ENCODE results near the gene CENPB.

CENPB gene

DNA sequence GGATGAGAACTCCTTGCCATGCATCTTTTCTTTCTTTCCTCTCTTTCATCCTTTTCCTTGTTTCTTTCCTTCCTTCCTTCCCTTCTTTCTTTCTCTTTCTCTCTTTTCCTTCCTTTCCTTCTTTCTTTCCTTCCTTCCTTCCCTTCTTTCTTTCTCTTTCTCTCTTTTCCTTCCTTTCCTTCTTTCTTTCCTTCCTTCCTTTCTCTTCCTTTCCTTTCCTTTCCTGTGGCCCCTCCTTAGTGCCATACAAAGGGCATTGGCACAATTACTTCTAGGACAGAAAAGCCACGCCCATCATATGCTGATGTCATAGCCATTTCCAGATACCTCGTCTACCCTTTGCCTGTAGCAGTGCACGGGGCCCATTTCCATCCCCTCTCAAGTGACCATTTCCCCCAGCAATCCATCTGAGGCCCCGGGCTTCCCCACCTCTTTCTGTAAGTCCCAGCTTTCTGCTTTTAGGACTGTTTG lies 2.2 kb upstream of the CENPB start:
- no peak for DNase-seq

DNA sequence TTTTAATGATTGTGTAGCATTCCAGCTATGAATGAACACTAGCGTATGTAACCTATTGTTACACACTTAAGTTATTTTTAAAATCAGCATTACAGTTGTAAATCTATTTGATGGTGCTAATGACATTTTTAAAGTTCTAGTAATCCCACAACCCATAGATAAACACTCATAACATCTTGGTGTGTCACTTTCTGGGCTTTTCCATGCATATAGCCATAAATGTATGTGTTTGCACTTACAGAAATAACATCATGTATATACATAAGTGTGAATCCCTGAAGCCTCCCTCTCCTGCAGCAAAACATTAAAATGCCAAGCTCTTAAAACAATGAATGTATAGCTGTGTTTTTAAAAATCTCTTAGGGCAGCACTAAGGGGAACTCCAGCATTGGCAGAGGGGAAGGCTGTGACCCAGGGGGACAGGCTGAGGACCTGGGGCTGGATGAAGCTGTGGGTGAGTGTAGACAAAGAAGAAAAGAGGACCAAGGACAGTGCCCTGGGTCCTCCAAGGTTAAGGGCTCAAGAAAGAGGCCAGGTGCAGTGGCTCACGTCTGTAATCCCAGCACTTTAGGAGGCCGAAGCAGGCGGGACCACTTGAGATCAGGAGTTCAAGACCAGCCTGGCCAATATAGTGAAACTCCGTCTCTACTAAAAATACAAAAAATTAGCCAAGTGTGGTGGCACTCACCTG lies 929 bp upstream of the CENPB start:
- no peak for DNase-seq

DNA sequence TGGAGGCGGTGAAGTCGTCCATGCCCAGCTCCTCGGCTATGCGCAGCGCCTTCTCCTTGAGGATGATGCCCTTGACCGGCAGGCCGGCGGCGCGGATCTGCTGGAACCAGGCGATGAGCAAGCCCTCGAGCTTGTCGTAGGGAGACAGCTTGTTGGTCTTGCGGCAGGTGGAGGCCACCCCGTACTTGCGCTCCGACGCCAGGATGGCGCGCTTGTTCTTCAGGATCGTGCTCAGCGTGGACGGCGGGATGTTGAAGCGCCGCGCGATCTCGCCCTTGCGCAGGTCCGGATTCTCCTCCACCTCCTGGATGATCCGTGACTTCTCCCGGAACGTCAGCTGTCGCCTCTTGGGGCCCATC lies 435 bp downstream of the CENPB start:
- no peak for DNase-seq

DNA sequence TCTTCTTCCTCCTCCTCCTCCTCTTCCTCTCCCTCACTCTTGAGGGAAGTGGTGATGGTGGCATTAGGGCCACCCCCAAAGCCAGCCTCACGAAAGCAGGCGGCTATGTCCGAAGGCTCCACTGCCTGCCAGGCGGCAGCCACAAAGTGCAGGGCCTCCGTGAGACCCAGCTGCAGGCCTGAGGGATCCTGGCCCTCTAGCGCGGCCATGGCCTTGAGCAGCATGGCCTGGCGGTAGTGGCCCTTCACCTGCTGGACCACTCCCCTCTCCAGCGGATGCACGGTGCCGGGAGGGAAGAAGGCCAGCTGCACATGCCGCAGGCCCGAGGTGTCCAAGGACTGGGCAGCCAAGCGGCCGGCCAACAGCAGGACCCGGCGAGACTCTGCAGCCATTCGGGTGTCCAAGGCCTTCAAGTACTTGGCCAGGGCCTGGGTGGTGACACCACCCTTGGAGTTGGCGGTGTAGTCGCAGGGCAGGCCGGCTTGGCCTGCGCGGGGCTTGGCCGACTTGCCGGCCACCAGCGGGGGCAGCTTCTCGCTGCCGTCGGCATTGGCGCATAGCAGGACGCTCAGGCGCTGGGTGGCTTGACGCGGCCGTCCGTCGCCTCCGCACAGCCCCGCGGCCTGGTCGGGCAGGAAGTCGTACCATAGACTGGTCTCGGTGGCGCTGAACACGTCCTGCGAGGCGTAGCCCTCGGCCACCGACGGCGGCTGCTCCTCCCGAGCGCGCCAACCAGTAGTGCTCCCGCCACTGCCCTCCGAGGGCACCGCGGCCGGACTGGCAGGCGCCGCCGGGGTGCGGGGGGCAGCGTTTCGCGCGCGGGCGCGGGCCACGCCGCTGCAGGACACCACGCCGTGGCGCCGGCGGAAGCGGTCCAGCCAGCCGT lies 1.1 kb downstream of the CENPB start:
- no peak for DNase-seq

DNA sequence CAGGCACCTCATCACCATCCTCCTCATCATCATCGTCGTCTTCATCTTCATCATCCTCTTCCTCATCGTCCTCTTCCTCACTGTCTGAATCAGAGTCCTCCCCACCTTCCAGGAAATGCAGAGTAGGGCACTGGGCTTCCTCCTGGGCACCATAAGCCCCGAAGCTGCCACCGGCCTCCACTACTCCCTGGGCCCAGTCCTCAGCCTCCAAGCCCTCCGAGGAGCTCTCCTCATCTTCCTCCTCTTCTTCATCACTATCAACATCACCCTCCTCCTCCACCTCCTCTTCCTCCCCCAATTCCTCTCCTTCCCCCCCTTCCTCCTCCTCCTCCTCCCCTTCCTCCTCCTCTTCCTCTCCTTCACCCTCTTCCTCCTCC lies 1.7 kb downstream of the CENPB start:
- DNase-seq, result no peak

DNA sequence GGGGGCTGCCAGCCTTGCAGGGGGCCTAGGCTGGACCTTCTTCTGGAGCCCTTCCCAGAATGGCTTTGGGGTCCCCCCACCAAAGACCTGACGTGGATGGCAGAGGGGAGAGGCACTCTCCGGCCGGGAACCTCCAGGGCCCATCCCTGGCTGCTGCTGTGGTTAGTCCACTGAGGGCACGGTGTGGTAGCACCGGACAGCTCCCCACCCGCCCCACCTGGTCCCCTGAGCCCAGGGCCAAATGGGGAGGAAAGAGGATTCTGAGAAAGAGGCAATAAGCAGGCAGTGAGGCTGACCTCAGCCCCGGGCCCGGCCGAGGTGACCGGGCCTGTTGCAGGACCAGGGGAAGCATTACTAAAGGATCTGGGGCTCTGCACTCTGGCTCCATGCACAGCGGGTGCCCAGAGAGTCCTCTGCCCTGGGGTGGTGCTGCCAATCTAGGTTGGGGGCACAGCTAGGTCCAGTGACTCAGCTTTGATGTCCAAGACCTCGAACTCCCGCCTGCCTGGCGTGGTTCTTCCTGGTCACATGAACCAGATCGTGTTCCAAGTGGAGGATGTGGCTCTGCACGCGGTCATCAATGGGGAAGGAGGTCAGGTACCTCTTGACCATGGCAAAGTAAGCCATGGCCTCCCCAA lies 2.2 kb downstream of the CENPB start:
- no peak for DNase-seq

DNA sequence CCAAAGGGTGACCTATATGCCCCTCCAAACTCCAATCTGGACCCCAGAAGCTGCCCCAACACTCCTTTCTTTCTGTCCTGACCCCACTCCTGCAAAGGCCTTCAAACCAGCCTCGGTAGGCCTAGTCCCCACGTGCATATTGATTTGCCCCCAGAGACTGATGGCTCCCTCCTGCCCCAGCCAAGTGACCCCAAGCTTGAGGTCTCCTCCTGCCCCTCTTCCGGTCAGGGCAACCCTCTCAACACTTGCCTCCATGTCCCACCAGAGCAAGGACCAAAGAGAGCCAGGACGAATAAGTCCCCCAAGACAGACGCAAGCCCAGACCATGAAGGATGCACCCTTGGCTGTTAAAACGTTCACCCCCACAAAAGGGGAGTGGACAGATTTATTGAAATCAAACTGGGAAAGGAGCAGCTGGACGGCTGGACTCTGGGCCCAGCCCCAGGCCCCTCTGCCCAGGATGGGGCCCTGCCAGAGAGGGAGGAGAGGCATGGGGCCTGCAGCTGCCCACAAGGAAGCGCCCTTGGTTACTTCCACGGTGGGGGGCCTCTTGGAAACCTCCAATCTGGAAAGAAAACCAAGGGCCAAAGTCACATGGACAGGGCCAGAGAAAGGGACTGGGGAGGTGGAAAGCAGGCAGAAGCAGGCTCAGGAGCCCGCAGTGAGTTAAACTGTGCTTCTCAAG lies 2.9 kb downstream of the CENPB start:
- no peak for DNase-seq

DNA sequence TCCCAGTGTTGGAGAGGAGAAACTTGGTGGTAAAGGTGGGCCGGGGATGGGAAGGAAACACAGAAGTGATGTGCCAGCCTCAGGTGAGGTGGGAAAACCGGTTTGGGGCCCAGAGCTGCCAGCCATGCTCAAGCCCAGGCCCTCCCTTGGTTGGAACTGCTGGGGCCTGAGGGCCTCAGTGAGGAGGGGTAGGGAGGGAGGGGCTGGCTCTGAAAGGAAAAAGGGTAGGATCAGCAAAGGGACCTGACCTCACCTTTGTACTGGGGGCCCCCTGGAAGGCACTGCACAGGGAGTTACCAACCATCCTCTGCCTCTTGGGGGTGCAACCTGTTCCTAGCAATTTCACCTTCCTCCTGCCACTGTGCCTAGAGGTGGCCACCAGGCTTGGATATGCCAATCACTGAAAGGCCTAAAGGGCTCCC lies 3.5 kb downstream of the CENPB start:
- DNase-seq, result no peak

DNA sequence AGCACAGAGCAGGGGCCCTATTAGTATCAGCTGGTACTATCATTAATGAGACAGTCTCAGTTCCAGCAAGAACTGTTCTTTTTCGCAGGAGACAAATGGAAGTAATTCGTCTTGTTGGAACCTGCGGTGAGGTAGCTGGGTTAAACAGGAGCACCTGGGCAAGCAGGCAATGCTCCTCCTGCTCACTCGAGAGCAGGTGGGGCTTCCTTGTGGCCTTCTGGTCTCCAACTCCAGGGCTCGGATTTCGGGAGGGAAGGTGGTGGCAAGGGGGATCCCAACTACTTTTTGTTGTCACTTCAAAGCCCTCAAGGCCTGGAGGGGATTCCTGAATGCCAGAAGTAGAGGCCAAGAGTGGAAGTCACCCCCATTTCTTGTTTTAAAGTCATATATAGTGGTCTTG lies 3.9 kb downstream of the CENPB start:
- DNase-seq, result no peak

DNA sequence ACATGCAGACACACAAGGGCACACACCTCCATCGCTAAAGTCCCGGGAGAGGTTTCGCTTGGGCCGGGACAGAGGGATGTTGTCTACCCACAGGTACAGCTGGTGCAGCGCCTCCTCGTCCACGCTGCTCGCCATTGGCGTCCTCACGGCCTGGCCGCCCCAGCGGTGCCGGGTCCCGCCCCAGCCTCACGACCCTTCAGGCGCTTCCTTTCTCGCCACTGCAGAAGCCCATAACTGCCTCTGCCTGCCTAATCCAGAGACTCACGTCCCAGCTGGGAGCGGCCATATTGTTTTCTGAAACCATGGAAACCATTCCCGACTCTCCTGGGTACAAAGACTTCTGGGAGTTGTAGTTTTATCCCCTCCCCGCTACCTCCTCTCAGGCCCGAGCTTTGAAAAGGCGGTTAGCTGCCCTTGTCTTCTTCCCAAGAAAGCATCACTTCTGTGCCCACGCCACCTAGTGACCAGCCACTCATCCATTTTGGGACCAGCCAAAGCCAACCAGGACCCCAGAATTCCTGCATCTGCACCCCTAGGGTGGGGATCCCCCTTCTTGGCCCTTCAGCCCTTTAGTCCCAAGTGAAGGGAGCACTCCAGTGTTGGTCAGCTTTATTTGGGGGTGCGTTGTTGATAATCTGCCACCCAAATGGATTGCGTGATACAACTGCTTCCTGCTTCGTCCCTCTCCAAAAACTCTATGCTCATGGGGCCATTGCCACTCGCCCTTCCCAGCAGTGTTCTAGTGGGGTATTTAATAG lies 5.2 kb downstream of the CENPB start, which contains the start of gene SPEF1:
Gene SPEF1 (minus strand): TSS at position 296 of the 758 bp plus-strand sequence. CDS start 161 bp downstream, at position 135.
- DNase-seq, result peak; percentile 81

DNA sequence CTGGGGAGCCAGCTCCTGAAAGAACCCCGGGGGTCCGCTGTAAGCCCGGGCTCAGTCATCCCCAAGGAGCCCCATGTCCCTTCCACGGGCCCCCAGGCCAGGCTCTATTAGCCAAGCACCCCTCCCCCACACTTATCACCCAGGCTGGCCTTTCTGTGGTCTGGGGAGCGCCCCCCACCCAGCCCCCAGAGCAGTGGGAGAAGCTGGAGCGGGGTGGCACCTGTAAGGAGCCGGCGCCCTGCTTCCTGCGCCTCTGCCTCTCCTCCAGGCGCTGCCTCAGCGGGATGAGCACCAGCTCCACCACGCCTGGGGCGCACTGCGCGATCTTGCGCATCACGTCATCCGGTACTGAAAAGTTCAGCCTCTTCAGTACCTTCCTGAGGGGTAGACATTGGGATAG lies 7.6 kb downstream of the CENPB start:
- DNase-seq, result no peak

DNA sequence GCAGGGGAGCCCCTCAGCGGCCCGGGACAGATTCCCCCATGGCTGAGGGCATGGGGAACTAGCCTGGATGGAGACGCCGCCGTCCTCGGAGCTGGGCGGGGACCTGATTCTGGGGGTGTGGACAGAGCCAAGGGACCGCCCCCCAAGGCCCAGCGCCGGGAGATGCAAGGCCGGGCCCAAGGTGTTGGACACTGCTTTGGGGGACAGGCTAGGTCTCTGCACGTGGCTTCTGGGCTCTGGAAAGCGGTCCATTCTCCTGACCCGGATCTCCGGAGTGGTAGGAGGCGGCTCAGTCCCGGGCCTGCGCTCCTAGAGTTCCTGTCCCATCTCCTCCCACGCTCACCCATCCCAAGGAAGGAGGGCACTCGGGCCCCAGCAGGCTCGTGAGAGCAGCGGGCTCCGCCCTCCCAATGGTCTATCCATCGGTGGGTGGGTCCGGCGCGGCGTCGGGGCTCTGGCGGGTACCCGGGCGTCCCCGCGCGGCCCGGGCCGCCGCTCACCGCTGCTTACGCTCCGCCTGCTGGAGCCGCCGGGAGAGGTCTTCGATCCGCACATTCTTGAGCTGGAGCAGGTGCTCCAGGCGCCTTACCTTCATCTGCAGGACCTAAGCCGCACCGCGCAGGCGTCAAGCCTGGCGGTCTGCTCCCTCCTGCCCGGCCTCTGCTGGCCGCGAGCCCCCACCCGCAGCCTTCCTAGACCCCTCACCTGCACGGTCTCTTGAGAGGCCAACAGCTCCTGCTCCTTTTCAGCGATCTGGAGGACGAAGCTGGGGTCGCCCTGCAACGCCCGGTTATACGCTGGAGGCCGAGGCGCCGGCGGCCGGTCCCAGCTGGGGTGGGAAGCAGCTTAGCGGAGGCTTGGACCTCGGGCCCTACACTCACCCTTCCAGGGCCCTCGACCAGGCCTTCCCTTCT lies 8.6 kb downstream of the CENPB start:
- no peak for DNase-seq

DNA sequence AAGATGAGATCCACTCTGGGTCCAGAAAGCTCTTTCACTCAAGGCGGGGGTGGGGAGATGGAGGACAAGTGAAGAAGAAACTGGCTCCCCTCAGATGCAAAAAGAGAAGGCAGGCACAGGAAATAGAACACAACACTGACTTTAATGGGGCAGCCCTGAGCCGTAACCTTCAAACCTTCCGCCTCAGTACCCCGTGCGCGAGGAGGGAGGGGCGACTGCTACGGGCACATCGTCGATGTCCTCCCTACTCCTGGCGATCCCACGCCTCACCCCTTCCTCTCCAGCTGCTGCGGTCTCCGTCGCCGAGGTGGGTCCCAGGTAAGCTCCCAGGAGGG lies 9.2 kb downstream of the CENPB start:
- no peak for DNase-seq

DNA sequence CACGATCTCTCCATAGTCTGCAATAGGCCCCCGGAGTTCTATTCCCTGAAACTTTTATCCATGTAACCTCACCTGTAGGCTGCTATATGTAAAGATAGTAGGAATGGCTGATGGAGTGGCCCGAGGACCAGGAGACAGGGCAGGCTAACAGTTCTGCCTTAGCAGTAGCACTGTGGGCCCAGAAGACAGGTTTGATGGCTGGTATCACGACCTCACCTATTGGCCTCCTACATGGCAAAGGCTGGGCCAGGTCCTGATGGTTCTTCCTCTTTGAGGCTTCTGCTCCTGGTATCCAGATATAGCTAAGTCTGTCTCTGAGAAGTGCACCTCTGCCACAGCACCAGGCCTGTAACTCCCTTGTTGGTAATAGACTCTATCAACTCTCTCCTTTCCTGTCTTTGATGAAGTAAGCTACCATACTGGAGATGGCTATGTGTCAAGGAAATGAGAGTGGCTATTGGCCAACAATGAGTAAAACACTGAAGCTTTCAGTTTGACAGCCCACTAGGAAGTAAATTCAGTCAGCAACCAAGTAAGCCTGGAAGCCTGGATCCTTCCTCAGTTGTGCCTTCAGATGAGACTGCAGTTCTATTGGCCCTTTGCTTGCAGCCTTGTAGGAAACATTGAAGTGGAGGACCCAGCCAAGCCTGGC lies 11.0 kb downstream of the CENPB start:
- no peak for DNase-seq

DNA sequence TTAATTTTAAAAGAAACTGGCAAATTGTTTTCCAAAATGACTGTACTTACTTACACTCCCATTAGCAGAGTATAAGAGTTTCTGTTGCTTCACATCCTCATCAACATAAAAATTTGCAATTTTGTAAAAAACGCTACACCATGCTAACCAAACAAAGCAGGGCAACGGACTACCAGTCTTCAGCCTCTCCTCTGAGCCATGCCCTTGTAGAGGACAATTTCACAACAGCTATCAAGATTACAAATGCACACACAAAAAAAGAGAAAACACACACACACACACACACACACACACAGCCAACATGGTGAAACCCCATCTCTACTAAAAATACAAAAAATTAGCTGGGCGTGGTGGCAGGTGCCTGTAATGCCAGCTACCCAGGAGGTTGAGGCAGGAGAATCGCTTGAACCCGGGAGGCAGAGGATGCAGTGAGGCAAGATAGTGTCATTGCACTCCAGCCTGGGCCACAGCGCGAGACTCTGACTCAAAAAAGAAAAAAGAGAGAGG lies 14.9 kb downstream of the CENPB start:
- no peak for DNase-seq

DNA sequence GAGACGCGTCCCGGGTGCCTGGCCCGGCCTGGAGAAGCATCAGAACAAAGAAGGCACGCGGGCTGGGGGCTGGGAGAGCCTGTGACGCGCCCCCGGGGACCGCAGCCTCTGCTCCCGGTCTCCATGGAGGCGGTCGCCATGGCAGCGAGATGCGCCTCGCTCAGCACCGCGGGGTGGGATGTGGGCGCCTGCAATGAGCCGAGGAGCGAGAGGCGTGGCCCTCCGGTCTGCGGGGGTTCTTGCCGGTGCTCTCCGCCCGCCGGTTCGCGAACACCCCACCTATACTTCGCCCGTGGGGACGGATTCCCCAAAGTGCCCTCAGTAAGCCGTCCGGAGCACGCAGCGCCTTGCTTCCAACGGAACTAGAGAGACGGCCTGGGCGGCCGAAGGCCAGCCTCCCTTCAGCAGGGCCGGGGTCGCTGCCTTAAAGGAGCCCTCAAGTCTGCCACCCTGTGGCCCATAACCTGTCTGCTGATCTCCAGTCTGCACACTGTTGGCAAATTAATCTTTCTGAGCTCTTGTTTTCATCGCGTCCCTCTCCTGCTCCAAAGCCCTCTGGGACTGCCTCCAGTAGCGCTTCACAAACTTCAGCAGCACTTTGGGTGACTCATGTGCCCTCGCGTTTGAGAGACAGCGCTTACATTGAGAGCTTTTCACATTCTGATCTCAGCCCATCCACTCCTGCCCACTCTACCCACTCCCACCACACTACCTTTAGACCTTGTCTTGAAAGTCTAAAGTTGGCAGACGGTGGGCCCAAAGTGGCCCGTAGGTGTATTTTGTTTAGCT lies 18.0 kb downstream of the CENPB start:
- no peak for DNase-seq

DNA sequence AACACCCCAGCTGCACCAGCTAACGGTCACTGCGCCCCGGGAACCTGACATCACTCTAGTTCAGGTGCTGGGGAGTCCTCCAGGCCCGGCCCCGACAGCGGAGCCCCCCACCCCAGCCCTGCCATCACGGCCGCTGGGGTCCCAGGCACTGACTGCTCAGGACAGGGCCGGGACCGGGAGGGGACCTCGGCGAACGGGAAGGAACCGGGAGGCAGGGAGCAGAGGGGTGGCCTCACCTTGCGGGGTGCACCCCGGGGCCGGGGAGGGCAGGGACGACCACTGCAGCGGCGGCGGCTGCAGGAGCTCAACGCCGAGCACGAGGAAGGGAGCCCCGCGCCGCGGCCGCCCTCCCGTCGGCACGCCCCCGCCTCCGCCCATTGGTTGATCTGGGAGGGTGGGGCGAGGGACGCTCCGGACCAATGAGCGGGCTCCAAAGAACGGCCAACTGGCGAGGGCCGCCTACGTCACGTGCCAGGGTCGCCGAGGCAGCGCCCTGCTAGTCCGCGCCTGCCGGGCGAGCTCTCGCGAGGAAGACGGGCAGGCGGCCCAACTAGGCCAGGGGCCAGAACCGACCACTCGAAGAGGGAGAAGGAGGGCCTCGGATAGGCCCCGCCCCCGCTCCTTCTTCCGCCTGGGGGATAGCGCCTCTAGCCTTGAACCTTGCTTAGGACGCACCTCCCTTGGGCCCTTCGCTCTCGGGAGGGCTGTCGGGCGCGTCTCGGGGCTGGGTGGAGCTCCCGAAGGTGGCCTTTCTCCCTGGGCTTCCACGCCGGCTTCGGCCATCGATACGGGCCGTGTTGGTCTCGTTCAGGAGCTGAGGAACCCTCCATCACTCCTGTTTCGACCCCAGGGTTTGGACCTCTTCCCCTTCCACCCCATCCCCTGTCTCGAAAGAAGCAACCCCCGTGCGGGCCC lies 18.9 kb downstream of the CENPB start, which contains the start of gene ADISSP:
Gene ADISSP (minus strand): TSS at position 327 of the 915 bp plus-strand sequence. CDS start 7,653 bp downstream, outside the sequence.
- DNase-seq, result peak; percentile 69 to 85

DNA sequence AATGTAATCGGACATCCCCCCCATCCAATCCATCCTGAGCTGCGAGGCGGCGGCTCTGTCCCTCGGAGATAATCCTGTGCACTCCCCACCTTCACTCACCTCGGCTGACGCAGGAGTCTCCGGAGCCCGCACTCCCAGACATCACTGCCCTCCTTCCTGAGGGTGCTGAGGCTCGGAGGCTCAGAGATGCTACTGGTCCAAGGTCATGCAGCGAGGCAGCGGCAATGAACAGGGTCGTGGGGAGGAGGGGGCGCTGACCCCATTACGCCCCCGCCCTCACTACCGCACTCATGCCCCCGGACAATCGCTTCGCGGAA lies 19.5 kb downstream of the CENPB start:
- DNase-seq, result no peak
